ENCODE measurements around the gene SYNE1.

DNA sequence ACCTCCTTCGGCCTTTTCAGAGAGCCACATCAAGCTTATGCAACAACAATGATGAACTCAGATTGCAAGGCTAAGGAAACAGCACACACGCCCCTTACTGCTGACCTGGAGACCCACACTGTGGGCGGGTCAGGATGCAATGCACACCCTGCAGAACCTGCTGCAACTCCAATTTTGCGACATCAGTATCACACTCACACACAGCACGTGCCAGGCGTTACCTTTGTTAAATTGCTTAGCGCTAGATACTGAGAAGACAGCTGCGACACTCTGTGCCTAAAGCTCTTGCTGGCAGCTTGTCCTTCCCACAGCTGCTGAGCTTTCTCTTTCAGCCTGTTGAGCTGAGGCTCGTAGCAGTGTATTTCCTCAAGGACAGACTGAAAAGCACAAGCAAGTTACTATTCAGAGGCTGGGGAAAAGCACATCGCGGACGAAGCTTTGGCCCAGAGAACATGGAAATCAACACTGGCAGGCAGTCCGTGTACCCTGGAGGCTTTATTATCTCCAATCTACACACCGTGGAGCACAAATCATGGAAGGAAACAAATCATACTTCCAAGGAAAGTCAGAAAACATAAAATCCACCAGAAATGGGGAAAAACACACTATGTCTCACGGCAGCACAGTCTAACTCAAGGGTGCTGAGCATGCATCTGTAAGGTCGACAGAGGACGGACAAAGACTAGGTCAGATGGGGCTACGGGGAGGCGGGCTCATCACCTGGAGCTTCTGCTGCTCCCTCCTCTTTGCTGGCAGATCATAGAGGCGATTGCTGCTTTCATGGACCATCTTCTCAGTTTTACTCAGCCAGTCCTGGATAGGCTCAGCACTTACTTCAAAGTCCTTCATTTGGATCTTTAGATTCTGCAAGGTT, 268.2 kb downstream of the SYNE1 start:
- TF ChIP-seq TAF1 (IDR thresholded peaks at IDR 0.05; ENCODE audit: borderline replicate concordance, low read depth, low read length) (no peak), DPF2 (IDR thresholded peaks at IDR 0.05) (no peak), SUPT20H (IDR thresholded peaks at IDR 0.05; ENCODE audit: borderline replicate concordance, control insufficient read depth, low read depth, low read length) (no peak)
